Measurements from ENCODE around the gene GSK3B. TPM values are rescaled to one million over a fixed set of nuclear protein-coding genes. Genes with fewer than 3 reads are reported as not detected.

GSK3B gene
- total and polyA plus RNA-seq, 2 donors (not counting 3 experiments of a cell fraction or from before 2014, with no cell fraction given), result 22.1 to 50.1 TPM

DNA sequence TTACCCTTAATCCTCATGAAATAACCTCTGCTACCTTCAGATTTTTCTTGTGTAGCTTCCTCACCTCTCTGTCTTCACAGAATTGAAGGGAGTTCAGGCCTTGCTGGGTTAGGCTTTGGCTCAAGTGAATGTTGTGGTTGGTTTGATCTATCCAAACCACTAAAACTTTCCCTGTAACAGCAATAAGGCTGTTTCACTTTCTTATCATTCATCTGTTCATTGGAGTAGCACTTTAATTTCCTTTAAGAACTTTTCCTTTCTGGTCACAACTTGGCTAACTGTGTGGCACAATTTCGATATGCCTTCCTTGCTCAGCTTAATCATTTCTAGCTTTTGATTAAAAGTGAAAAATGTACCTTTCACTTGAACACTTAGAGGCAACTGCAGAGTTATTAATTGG is 182.5 kb downstream of the GSK3B start:
- Histone ChIP-seq H3K9me1 (replicated peaks; ENCODE audit: control insufficient read depth, extremely low read depth, insufficient read depth, low read length) (no peaks in the 10 kb centered on the region), H4K20me1 (replicated peaks; ENCODE audit: control insufficient read depth, extremely low read depth, insufficient read depth, low read length) (no peaks in the 10 kb centered on the region), H3K27ac (ENCODE audit: insufficient read depth, low read depth, low read length) (no peak overlapping the region), H3K79me2 (ENCODE audit: control insufficient read depth, insufficient read depth, low read length) (no peaks in the 10 kb centered on the region), H3K9me3 (replicated peaks; ENCODE audit: control insufficient read depth, insufficient read depth, low read length) (no peaks in the 10 kb centered on the region), H3K4me3 (replicated peaks in 1 of 3; ENCODE audit: insufficient read depth in 1 of 3, low read depth in 1 of 3, low read length in 3 of 3) (no peak overlapping the region), H3K27me3 (ENCODE audit: control insufficient read depth in 2 of 2, insufficient read depth in 2 of 2, low read length in 2 of 2) (no peaks in the 10 kb centered on the region), H3K4me1 (ENCODE audit: control insufficient read depth, extremely low read depth, insufficient read depth, low read length) (no peaks in the 10 kb centered on the region), H2AFZ (ENCODE audit: low read depth, low read length) (no peak overlapping the region), H3K9ac (replicated peaks; ENCODE audit: extremely low read depth, insufficient read depth, low read length) (no peak overlapping the region), H3K4me2 (ENCODE audit: insufficient read depth, low read length) (no peak overlapping the region), H3K36me3 (ENCODE audit: control insufficient read depth in 2 of 2, extremely low read depth in 1 of 2, insufficient read depth in 2 of 2, low read length in 2 of 2) (peaks cover 0 to 6% of the 10 kb centered on the region in 2 experiments)
- ChIA-PET CTCF (interaction anchor here (1.1 kb wide), 1 partner anchor 9 kb away, joined by 3 read pairs; no protein-coding TSS in a partner anchor), POLR2A (no interaction called here)
- no peak for DNase-seq (ENCODE audit: low read depth, low spot score)
- intact Hi-C loops (cut with micrococcal nuclease), result no loop called here
- FAIRE-seq, result no peak
- BruUV-seq (replicated peaks), result no TSS peak
- TF ChIP-seq POLR2AphosphoS5 (IDR thresholded peaks at IDR 0.05; ENCODE audit: insufficient read depth, low read depth, low read length) (no peak), EZH2 (IDR thresholded peaks at IDR 0.05; ENCODE audit: borderline replicate concordance, low read depth, low read length, severe bottlenecking) (no peak), FOS (IDR thresholded peaks at IDR 0.05; ENCODE audit: borderline replicate concordance, insufficient read depth, low read length) (no peak), JUN (IDR thresholded peaks at IDR 0.05; ENCODE audit: borderline replicate concordance, insufficient read depth, insufficient read length, low read depth) (no peak), POLR2A (IDR thresholded peaks at IDR 0.05; ENCODE audit: low read depth, low read length) (no peak), GATA2 (IDR thresholded peaks at IDR 0.05; ENCODE audit: insufficient read depth, insufficient read length, low read depth, low read length) (no peak), MYC (IDR thresholded peaks at IDR 0.05; ENCODE audit: low read depth, low read length) (no peak)
- TF ChIP-seq, protein P1, sequence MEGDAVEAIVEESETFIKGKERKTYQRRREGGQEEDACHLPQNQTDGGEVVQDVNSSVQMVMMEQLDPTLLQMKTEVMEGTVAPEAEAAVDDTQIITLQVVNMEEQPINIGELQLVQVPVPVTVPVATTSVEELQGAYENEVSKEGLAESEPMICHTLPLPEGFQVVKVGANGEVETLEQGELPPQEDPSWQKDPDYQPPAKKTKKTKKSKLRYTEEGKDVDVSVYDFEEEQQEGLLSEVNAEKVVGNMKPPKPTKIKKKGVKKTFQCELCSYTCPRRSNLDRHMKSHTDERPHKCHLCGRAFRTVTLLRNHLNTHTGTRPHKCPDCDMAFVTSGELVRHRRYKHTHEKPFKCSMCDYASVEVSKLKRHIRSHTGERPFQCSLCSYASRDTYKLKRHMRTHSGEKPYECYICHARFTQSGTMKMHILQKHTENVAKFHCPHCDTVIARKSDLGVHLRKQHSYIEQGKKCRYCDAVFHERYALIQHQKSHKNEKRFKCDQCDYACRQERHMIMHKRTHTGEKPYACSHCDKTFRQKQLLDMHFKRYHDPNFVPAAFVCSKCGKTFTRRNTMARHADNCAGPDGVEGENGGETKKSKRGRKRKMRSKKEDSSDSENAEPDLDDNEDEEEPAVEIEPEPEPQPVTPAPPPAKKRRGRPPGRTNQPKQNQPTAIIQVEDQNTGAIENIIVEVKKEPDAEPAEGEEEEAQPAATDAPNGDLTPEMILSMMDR (IDR thresholded peaks at IDR 0.05; ENCODE audit: extremely low read depth in 1 of 2, insufficient read depth in 1 of 2, low read depth in 1 of 2, low read length in 2 of 2), result no peak
- TF ChIP-seq, protein P2, sequence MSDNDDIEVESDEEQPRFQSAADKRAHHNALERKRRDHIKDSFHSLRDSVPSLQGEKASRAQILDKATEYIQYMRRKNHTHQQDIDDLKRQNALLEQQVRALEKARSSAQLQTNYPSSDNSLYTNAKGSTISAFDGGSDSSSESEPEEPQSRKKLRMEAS (IDR thresholded peaks at IDR 0.05; ENCODE audit: insufficient read depth, insufficient read length), result no peak
- dilution Hi-C loops (cut with MboI; ENCODE audit: extremely low pct_ligation_motif_present, low sequenced_read_pairs), result no loop called here
